Measurements from ENCODE around the gene ACTR3. TPM values are rescaled to one million over a fixed set of nuclear protein-coding genes. Genes with fewer than 3 reads are reported as not detected.

The ACTR3 gene
- total and polyA plus RNA-seq, 2 of the 8 experiments (the other 6 are each of a cell fraction or from before 2014, with no cell fraction given): 51.7 to 184 TPM

DNA sequence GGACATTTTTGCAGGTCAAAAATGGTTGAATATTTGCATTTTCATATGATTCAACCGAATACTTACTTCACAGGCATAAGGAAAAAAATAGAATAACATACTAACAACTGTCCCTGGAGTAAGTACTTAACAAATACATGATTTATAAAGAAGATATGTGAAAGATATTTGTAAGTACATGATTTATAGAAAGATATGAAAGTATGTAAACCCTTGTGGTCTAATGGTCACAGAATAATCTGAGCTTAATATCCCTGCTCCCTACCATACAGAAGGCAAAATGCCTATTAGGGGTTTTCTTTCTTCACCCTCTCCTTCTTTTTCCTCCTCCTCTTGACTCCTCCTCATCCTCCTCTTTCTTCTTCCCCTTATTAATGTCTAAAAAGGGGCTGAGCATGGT is 20.6 kb upstream of the ACTR3 start:
- no peak overlapping the region for H4K8ac ChIP-seq (ENCODE audit: extremely low read depth, insufficient read depth, low read length)
- H3K9ac ChIP-seq (replicated peaks in 1 of 4; ENCODE audit: extremely low read depth in 1 of 4, low read depth in 3 of 4, low read length in 3 of 4): no peak overlapping the region
- H3K23ac ChIP-seq (ENCODE audit: insufficient read length): no peak overlapping the region
- peaks cover 0 to 10% (median 0%) of the 10 kb centered on the region in 4 experiments; a peak in 3 of 7 replicates for H3K27me3 ChIP-seq (replicated peaks in 1 of 4; ENCODE audit: control insufficient read depth in 3 of 4, extremely low read depth in 1 of 4, insufficient read depth in 3 of 4, low read length in 3 of 4)
- DNase-seq (ENCODE audit: low read depth in 1 of 2, low spot score in 2 of 2) (no peak), FAIRE-seq (no peak)
- H4K5ac ChIP-seq (ENCODE audit: insufficient read length, low read depth, low read length): no peak overlapping the region
- no peak overlapping the region for H2BK15ac ChIP-seq (ENCODE audit: low read length)
- no peak overlapping the region for H3K4ac ChIP-seq (replicated peaks; ENCODE audit: insufficient read length, low read depth, low read length)
- no peak overlapping the region for H3K18ac ChIP-seq (ENCODE audit: extremely low read depth, low read length)
- H3K23me2 ChIP-seq (ENCODE audit: low read depth, low read length): peaks cover 2% of the 10 kb centered on the region; the same call in 1 of the 2 replicates
- no peak overlapping the region for H2BK5ac ChIP-seq (ENCODE audit: low read depth, low read length)
- no peaks in the 10 kb centered on the region for H3K9me3 ChIP-seq (ENCODE audit: insufficient read depth in 2 of 2, low read depth in 1 of 2, low read length in 1 of 2)
- no peak overlapping the region for H3K14ac ChIP-seq (ENCODE audit: insufficient read length)
- no peak overlapping the region for H2BK12ac ChIP-seq (ENCODE audit: low read depth, low read length)
- no peak overlapping the region for H2BK120ac ChIP-seq (replicated peaks; ENCODE audit: low read depth, low read length)
- H2AFZ ChIP-seq (ENCODE audit: low read length): no peak overlapping the region
- ChIA-PET CTCF (ENCODE audit: partially characterized antibody) (no interaction called here), POLR2A (ENCODE audit: partially characterized antibody) (interaction anchor here (1.3 kb wide), 1 partner anchor 21 kb away, joined by 3 read pairs; the partner anchor contains the start of gene ACTR3)
- H3K4me3 ChIP-seq (ENCODE audit: extremely low read depth in 1 of 4, insufficient read depth in 2 of 4, low read depth in 3 of 4, low read length in 4 of 4): no peak overlapping the region
- H4K20me1 ChIP-seq (replicated peaks in 1 of 2; ENCODE audit: control insufficient read depth in 1 of 2, insufficient read depth in 2 of 2, low read length in 2 of 2): no peaks in the 10 kb centered on the region
- no peaks in the 10 kb centered on the region for H3K79me2 ChIP-seq (ENCODE audit: control insufficient read depth in 1 of 2, insufficient read depth in 2 of 2, low read length in 2 of 2)
- H3K4me2 ChIP-seq (ENCODE audit: insufficient read depth in 1 of 2, low read depth in 2 of 2, low read length in 2 of 2): no peak overlapping the region
- no peak overlapping the region for H2AK5ac ChIP-seq (ENCODE audit: low read depth, low read length)
- no peaks in the 10 kb centered on the region for H3K36me3 ChIP-seq (ENCODE audit: control insufficient read depth in 2 of 4, insufficient read depth in 4 of 4, low read length in 3 of 4)
- no peak overlapping the region for H3K27ac ChIP-seq (ENCODE audit: low read depth, low read length)
- no peak overlapping the region for H4K91ac ChIP-seq (replicated peaks; ENCODE audit: insufficient read length, low read length)
- H3K56ac ChIP-seq (replicated peaks; ENCODE audit: insufficient read length, low read depth, low read length): no peak overlapping the region
- WGBS, 2 experiments (ENCODE audit: extremely low coverage in 1 of 2, insufficient coverage in 1 of 2, insufficient read length in 1 of 2, insufficient replicate concordance in 2 of 2, low coverage in 1 of 2, low lambda C conversion rate in 2 of 2, missing lambda C conversion rate in 1 of 2): 89% methylated on average over 1 of the region's 1 CpG; no CpG with 5 or more reads in 1 of the 2 experiments
- H2BK20ac ChIP-seq (ENCODE audit: low read length): no peak overlapping the region
- H3K79me1 ChIP-seq (ENCODE audit: low read depth, low read length): no peaks in the 10 kb centered on the region
- H3K4me1 ChIP-seq (replicated peaks in 1 of 4; ENCODE audit: control insufficient read depth in 3 of 4, insufficient read depth in 4 of 4, low read length in 3 of 4): no peaks in the 10 kb centered on the region
- TF ChIP-seq EP300 (IDR thresholded peaks at IDR 0.05; ENCODE audit: borderline replicate concordance in 1 of 2, low read depth in 2 of 2, low read length in 2 of 2) (no peak), POLR2AphosphoS5 (IDR thresholded peaks at IDR 0.05; ENCODE audit: low read depth, low read length) (no peak), FOSL1 (IDR thresholded peaks at IDR 0.05; ENCODE audit: insufficient read depth, low read depth, low read length) (no peak), CHD2 (IDR thresholded peaks at IDR 0.05; ENCODE audit: low read length) (no peak), BRCA1 (IDR thresholded peaks at IDR 0.05; ENCODE audit: low read depth, low read length) (no peak), NRF1 (IDR thresholded peaks at IDR 0.05; ENCODE audit: low read depth, low read length) (no peak), CTBP2 (IDR thresholded peaks at IDR 0.05; ENCODE audit: borderline replicate concordance, insufficient read depth, insufficient read length, low read length) (no peak), SIX5 (IDR thresholded peaks at IDR 0.05; ENCODE audit: low read depth, low read length) (no peak), RFX5 (IDR thresholded peaks at IDR 0.05; ENCODE audit: borderline replicate concordance, low read depth, low read length) (no peak), CBX8 (IDR thresholded peaks at IDR 0.05; ENCODE audit: borderline replicate concordance, low read depth, low read length) (no peak), RNF2 (IDR thresholded peaks at IDR 0.05; ENCODE audit: borderline replicate concordance, low read depth, low read length, missing control alignments, poor library complexity, severe bottlenecking) (no peak), EZH2 (IDR thresholded peaks at IDR 0.05; ENCODE audit: low read depth, low read length, severe bottlenecking) (no peak)
- TF ChIP-seq, protein P1, sequence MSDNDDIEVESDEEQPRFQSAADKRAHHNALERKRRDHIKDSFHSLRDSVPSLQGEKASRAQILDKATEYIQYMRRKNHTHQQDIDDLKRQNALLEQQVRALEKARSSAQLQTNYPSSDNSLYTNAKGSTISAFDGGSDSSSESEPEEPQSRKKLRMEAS (IDR thresholded peaks at IDR 0.05): no peak
